GM11168 (cell line): Measurements from ENCODE around the gene MARCHF4.
"Not testable (repeated sequence)": the region's sequence is repeated elsewhere in the genome, so short reads cannot be mapped to it uniquely, and the experiment has no call there.

ENCODE experiments used
- in situ Hi-C: fragments of 300-500 bp; cut with MboI; formaldehyde crosslinking; loops from one replicate; pipeline ENCODE4 v1.12.0; 2022; ENCODE audit warnings: low sequenced_read_pairs; ENCODE audit not compliant: unreplicated experiment

MARCHF4 gene

GRCh38 chr2:216392945-216393840, 20.9 kb upstream of the MARCHF4 start:
- in situ Hi-C loops = no loop called here

- in situ Hi-C loops = no loop called here
These were observed 19.8 kb upstream of the MARCHF4 start for GRCh38 chr2:216392018-216392562.

GRCh38 chr2:216391401-216391800, 19.1 kb upstream of the MARCHF4 start:
- in situ Hi-C loops = no loop called here

GRCh38 chr2:216389570-216389969, 17.3 kb upstream of the MARCHF4 start:
- in situ Hi-C loops = no loop called here

GRCh38 chr2:216388046-216388884, 16.0 kb upstream of the MARCHF4 start:
- in situ Hi-C loops = no loop called here

- in situ Hi-C loops = no loop called here
These were observed 15.0 kb upstream of the MARCHF4 start for GRCh38 chr2:216387262-216387661.

GRCh38 chr2:216385478-216385877, 13.2 kb upstream of the MARCHF4 start:
- in situ Hi-C loops = no loop called here

GRCh38 chr2:216384409-216384808, 12.1 kb upstream of the MARCHF4 start:
- in situ Hi-C loops = not testable (repeated sequence)

GRCh38 chr2:216379977-216380376, 7.7 kb upstream of the MARCHF4 start:
- in situ Hi-C loops = no loop called here

- in situ Hi-C loops = no loop called here
These were observed 3.0 kb upstream of the MARCHF4 start for GRCh38 chr2:216375286-216375685.

- in situ Hi-C loops = no loop called here
These were observed 1.6 kb upstream of the MARCHF4 start for GRCh38 chr2:216373896-216374295.

GRCh38 chr2:216372761-216373291, 543 bp upstream of the MARCHF4 start:
- in situ Hi-C loops = no loop called here

GRCh38 chr2:216370961-216371712, 1.1 kb downstream of the MARCHF4 start:
- in situ Hi-C loops = no loop called here

GRCh38 chr2:216369821-216370220, 2.5 kb downstream of the MARCHF4 start:
- in situ Hi-C loops = no loop called here

GRCh38 chr2:216366777-216367471, 5.4 kb downstream of the MARCHF4 start:
- in situ Hi-C loops = no loop called here

- in situ Hi-C loops = no loop called here
These were observed 6.8 kb downstream of the MARCHF4 start for GRCh38 chr2:216365518-216365917.

- in situ Hi-C loops = no loop called here
These were observed 9.1 kb downstream of the MARCHF4 start for GRCh38 chr2:216363221-216363620.

GRCh38 chr2:216362730-216363129, 9.6 kb downstream of the MARCHF4 start:
- in situ Hi-C loops = no loop called here

GRCh38 chr2:216355711-216356110, 16.6 kb downstream of the MARCHF4 start:
- in situ Hi-C loops = no loop called here
